MM.1S (cell line): ENCODE results near the gene ADAMTS2.

Experiments used
- EZH2 ChIP-seq: fragments of 300-600 bp; sonication (generic); optimal IDR thresholded peaks from 2 replicates; pipeline ENCODE3; 2017; ENCODE audit warnings: low read depth, mild to moderate bottlenecking, antibody characterized with exemption, low read length, mixed read lengths
- TF ChIP-seq, protein P1 (sequence below): fragments of 300-600 bp; sonication (generic); IDR thresholded peaks from 2 replicates; pipeline ENCODE4 v1.5.1; 2016; ENCODE audit warnings: antibody characterized with exemption, low read length, mixed read lengths

DNA sequence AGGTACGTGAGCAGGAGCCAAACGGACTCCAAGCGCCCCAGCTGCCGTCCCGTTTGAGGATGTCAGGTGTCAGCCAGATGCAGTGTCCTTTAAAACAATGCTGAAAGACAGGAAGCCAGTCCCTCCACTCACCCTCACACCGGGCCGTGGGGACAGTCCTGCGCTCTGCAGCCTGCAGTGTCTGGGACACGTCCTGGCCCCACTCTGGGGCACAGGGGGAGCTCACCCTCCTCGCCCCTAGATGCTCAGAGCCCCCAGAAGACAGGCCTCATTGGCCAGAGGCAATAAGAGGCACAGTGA lies 205.4 kb downstream of the ADAMTS2 start:
- TF ChIP-seq, protein P1, sequence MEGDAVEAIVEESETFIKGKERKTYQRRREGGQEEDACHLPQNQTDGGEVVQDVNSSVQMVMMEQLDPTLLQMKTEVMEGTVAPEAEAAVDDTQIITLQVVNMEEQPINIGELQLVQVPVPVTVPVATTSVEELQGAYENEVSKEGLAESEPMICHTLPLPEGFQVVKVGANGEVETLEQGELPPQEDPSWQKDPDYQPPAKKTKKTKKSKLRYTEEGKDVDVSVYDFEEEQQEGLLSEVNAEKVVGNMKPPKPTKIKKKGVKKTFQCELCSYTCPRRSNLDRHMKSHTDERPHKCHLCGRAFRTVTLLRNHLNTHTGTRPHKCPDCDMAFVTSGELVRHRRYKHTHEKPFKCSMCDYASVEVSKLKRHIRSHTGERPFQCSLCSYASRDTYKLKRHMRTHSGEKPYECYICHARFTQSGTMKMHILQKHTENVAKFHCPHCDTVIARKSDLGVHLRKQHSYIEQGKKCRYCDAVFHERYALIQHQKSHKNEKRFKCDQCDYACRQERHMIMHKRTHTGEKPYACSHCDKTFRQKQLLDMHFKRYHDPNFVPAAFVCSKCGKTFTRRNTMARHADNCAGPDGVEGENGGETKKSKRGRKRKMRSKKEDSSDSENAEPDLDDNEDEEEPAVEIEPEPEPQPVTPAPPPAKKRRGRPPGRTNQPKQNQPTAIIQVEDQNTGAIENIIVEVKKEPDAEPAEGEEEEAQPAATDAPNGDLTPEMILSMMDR: no peak
- TF ChIP-seq EZH2: no peak
